OCI-LY3 (cell line): ENCODE measurements around the gene RABL6.
"Not testable (repeated sequence)": the region's sequence is repeated elsewhere in the genome, so short reads cannot be mapped to it uniquely, and the experiment has no call there.

ENCODE experiments used
- H2AFZ ChIP-seq: fragments of 200-600, 300-600 bp; shearing (Covaris generic); 2 replicates; pipeline ENCODE4 v1.6.0; 2014; ENCODE audit warnings: antibody characterized with exemption, low read depth, low read length
- H3K27ac ChIP-seq: fragments of 200-600, 300-600 bp; sonication (generic); 2 replicates; pipeline ENCODE4 v1.5.1; 2014; ENCODE audit warnings: mild to moderate bottlenecking, low read length, moderate library complexity, mixed read lengths
- H3K27me3 ChIP-seq: fragments of 200-600, 300-600 bp; sonication (generic); 2 replicates; pipeline ENCODE4 v1.6.1; 2014; ENCODE audit warnings: low read depth, low read length, mixed read lengths
- H3K36me3 ChIP-seq: fragments of 200-600, 300-600 bp; sonication (generic); replicated peaks from 2 replicates; pipeline ENCODE3; 2014; ENCODE audit warnings: low read depth, low read length, mixed read lengths
- H3K4me1 ChIP-seq: fragments of 300-600, 200-600 bp; sonication (generic); 2 replicates; pipeline ENCODE4 v1.6.1; 2014; ENCODE audit warnings: low read length, mixed read lengths
- H3K4me2 ChIP-seq: fragments of 200-600, 300-600 bp; sonication (generic); 2 replicates; pipeline ENCODE4 v1.6.1; 2014; ENCODE audit warnings: low read length, mixed read lengths
- H3K4me3 ChIP-seq: fragments of 300-600, 200-600 bp; sonication (generic); 2 replicates; pipeline ENCODE4 v1.5.1; 2014; ENCODE audit warnings: antibody characterized with exemption, mild to moderate bottlenecking, low read length, moderate library complexity
- H3K79me2 ChIP-seq: fragments of 300-600, 200-600 bp; shearing (Covaris generic); 2 replicates; pipeline ENCODE4 v1.6.1; 2014; ENCODE audit warnings: mild to moderate bottlenecking, low read length, mixed read lengths
- H3K9ac ChIP-seq: fragments of 300-600, 200-600 bp; shearing (Covaris generic); 2 replicates; pipeline ENCODE4 v1.6.0; 2014; ENCODE audit warnings: mild to moderate bottlenecking, low read length, moderate library complexity
- H3K9me3 ChIP-seq: fragments of 200-600, 300-600 bp; shearing (Covaris generic); 2 replicates; pipeline ENCODE4 v1.6.1; 2014; ENCODE audit warnings: low read length, mixed read lengths; ENCODE audit not compliant: insufficient read depth
- H4K20me1 ChIP-seq: fragments of 200-600, 300-600 bp; sonication (generic); 2 replicates; pipeline ENCODE4 v1.6.1; 2016; ENCODE audit warnings: low read length, mixed read lengths; ENCODE audit not compliant: insufficient read depth
- EZH2phosphoT487 ChIP-seq: fragments of 200-600 bp; shearing (Covaris generic); IDR thresholded peaks from 2 replicates; pipeline ENCODE4 v1.6.1; 2018; ENCODE audit warnings: antibody characterized with exemption, mixed run types, low read depth
- TF ChIP-seq, protein P1 (sequence below): fragments of 200-600, 300-600 bp; sonication (generic); IDR thresholded peaks from 2 replicates; pipeline ENCODE4 v1.5.1; 2014; ENCODE audit warnings: antibody characterized with exemption, low read length, low read depth

RABL6 gene

DNA sequence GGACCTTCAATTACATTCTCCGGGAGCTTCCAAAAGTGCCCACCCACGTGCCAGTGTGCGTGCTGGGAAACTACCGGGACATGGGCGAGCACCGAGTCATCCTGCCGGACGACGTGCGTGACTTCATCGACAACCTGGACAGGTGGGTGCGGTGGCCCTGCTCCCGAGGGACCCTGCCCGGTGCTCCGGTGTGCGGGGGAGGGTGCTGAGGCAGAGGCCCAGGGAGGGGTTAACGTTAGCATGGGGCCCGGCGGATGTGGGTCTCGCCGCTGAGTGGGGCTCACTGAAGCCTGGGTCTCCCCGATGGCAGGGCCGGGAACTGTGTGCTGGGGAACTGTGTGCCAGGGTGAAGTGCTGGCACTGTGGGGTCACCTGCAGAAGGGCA is 24.0 kb downstream of the RABL6 start:
- H3K27ac ChIP-seq = no peak overlapping the region
- H3K4me1 ChIP-seq = no peaks in the 10 kb centered on the region
- H3K4me2 ChIP-seq = no peak overlapping the region
- TF ChIP-seq, protein P1, sequence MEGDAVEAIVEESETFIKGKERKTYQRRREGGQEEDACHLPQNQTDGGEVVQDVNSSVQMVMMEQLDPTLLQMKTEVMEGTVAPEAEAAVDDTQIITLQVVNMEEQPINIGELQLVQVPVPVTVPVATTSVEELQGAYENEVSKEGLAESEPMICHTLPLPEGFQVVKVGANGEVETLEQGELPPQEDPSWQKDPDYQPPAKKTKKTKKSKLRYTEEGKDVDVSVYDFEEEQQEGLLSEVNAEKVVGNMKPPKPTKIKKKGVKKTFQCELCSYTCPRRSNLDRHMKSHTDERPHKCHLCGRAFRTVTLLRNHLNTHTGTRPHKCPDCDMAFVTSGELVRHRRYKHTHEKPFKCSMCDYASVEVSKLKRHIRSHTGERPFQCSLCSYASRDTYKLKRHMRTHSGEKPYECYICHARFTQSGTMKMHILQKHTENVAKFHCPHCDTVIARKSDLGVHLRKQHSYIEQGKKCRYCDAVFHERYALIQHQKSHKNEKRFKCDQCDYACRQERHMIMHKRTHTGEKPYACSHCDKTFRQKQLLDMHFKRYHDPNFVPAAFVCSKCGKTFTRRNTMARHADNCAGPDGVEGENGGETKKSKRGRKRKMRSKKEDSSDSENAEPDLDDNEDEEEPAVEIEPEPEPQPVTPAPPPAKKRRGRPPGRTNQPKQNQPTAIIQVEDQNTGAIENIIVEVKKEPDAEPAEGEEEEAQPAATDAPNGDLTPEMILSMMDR = no peak
- no peak for TF ChIP-seq EZH2phosphoT487
- no peak overlapping the region for H3K9ac ChIP-seq
- H2AFZ ChIP-seq = no peak overlapping the region
- no peak overlapping the region for H3K4me3 ChIP-seq
- no peaks in the 10 kb centered on the region for H4K20me1 ChIP-seq
- no peaks in the 10 kb centered on the region for H3K79me2 ChIP-seq
- H3K36me3 ChIP-seq = peaks cover 27% of the 10 kb centered on the region
- H3K27me3 ChIP-seq = no peaks in the 10 kb centered on the region
- no peaks in the 10 kb centered on the region for H3K9me3 ChIP-seq

DNA sequence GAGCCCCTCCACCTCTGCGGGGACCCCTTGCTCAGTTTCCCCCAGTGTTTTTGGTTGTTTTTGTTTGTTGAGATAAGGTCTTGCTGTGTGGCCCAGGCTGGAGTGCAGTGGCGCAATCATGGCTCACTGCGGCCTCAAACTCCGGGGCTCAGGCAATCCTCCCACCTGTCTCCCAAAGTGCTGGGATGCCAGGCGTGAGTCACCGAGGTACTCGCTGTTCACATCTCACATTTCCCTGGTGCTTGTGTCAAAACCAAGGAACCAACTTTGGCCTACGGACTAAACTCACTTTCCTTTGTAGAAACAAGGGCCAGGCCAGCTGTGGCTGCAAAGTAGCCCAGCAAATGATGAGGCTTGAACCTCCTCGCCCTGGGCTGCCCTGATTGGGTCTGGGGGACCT is 24.8 kb downstream of the RABL6 start:
- H2AFZ ChIP-seq = no peak overlapping the region
- no peak for TF ChIP-seq EZH2phosphoT487
- TF ChIP-seq, protein P1 = no peak
- H3K9ac ChIP-seq = no peak overlapping the region
- H3K36me3 ChIP-seq = peaks cover 27% of the 10 kb centered on the region
- H3K4me1 ChIP-seq = no peaks in the 10 kb centered on the region
- no peak overlapping the region for H3K4me2 ChIP-seq
- H3K9me3 ChIP-seq = no peaks in the 10 kb centered on the region
- no peaks in the 10 kb centered on the region for H4K20me1 ChIP-seq
- H3K27me3 ChIP-seq = no peaks in the 10 kb centered on the region
- H3K79me2 ChIP-seq = no peaks in the 10 kb centered on the region
- no peak overlapping the region for H3K4me3 ChIP-seq
- H3K27ac ChIP-seq = no peak overlapping the region

DNA sequence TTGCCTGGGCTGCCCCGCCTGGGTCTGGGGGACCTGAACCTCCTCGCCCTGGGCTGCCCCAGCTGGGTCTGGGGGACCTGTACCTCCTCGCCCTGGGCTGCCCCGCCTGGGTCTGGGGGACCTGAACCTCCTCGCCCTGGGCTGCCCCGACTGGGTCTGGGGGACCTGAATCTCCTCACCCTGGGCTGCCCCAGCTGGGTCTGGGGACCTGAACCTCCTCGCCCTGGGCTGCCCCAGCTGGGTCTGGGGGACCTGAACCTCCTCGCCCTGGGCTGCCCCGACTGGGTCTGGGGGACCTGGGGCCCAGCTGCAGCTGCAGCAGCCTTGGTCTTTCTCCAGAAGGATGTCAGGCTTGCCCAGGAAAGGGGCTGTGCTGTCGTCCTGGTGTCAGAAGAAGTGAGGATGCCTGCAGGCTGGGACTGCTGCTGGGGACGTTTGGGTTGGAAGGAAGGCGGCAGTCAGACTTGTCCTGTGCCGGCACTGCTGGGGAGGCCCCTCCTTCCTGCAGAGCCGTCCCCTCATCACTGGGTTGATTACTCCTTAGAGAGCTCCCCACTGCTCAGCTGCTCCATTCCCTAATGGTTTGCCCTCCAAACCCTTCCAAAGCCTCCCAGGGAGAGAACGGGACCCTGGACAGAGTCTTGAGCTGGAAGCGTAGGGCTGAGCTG is 25.8 kb downstream of the RABL6 start:
- not testable (repeated sequence) for H3K4me2 ChIP-seq, H3K4me1 ChIP-seq, H2AFZ ChIP-seq, H4K20me1 ChIP-seq, H3K27ac ChIP-seq, H3K4me3 ChIP-seq, H3K9ac ChIP-seq, H3K79me2 ChIP-seq, H3K9me3 ChIP-seq, H3K27me3 ChIP-seq
- H3K36me3 ChIP-seq = peaks cover 21% of the 10 kb centered on the region

DNA sequence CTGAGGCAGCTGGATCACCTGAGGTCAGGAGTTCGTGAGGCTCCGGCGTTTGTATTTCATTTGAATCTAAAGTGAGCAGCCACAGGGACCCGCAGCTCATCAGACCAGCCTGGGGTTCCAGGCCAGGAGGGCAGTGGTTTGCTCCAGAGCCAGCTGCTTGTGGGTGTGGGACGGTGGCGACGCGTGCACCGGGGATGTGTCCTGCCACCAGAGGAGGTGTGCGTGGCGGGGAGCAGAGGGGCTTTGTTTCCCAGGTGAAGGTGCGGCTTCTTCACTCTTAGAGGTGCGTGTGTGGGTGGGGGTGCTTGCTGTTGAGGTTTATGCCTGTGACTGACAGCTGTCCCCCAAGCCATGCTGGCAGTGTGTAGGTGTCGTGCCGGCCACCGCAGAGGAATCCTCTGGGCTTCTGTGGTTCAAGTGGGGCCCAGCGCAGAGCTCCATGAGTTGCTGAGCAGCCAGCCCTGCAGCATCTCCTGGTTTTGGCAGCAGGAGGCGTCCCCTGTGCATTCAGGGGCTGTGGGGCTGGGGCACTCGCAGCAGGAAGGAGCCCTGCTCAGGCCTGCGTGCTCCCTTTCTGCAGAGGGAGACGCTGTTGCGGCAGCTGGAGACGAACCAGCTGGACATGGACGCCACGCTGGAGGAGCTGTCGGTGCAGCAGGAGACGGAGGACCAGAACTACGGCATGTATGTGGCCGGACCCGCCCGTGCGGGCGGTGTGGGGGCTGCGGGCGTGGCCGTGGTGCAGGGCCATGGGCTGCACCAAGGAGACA is 27.6 kb downstream of the RABL6 start:
- peaks cover 16% of the 10 kb centered on the region for H3K36me3 ChIP-seq

More for the DNA sequence above, 27.6 kb downstream of the RABL6 start:
- no peak overlapping the region for H2AFZ ChIP-seq
- H3K4me2 ChIP-seq = no peak overlapping the region
- TF ChIP-seq EZH2phosphoT487 = no peak
- TF ChIP-seq, protein P1 = no peak
- H3K9ac ChIP-seq = no peak overlapping the region
- no peaks in the 10 kb centered on the region for H3K27me3 ChIP-seq
- H3K79me2 ChIP-seq = no peaks in the 10 kb centered on the region
- H3K27ac ChIP-seq = no peak overlapping the region
- H3K9me3 ChIP-seq = no peaks in the 10 kb centered on the region
- H3K4me3 ChIP-seq = no peak overlapping the region
- no peaks in the 10 kb centered on the region for H4K20me1 ChIP-seq
- no peaks in the 10 kb centered on the region for H3K4me1 ChIP-seq
